Hematopoietic multipotent progenitor cell treated with erythropoietin and hydrocortisone succinate and interleukin-3 and kit ligand, for 6 days (in vitro differentiated cells): ENCODE data around the gene MCM7.

Experiments used
- DNase-seq: peaks from one replicate; pipeline ENCODE4 v3.0.0-alpha.2; 2015

The MCM7 gene

GRCh38 chr7:100065452-100066186, 35.6 kb downstream of the MCM7 start:
- peak; percentile 65 for DNase-seq

- DNase-seq: no peak
Observed at GRCh38 chr7:100064162-100064561, 37.0 kb downstream of the MCM7 start.

- DNase-seq: no peak
Observed at GRCh38 chr7:100063376-100063775, 37.8 kb downstream of the MCM7 start.

- DNase-seq: peak; percentile 84
Observed at GRCh38 chr7:100061518-100062193, 39.5 kb downstream of the MCM7 start.

- DNase-seq: peak; percentile 74
Observed at GRCh38 chr7:100059251-100059739, 41.9 kb downstream of the MCM7 start.

- no peak for DNase-seq
Observed at GRCh38 chr7:100057006-100057405, 44.2 kb downstream of the MCM7 start.

- peak; percentile 85 for DNase-seq
Observed at GRCh38 chr7:100053215-100053614, 48.0 kb downstream of the MCM7 start.

- no peak for DNase-seq
Observed at GRCh38 chr7:100051611-100052010, 49.6 kb downstream of the MCM7 start.

GRCh38 chr7:100049441-100050291, 51.5 kb downstream of the MCM7 start, which contains the start of gene ZSCAN21:
ZSCAN21 (plus strand) TSS chr7:100049774; CDS start chr7:100057007, 7,233 bp downstream.
- peak; percentile 84 for DNase-seq

- no peak for DNase-seq
Observed at GRCh38 chr7:100048680-100049079, 52.5 kb downstream of the MCM7 start.

- peak; percentile 75 for DNase-seq
Observed at GRCh38 chr7:100044718-100045117, 56.5 kb downstream of the MCM7 start.
